MV-4-11 (cell line): Measurements from ENCODE around the gene USP9Y.
"Not testable (repeated sequence)": the region's sequence is repeated elsewhere in the genome, so short reads cannot be mapped to it uniquely, and the experiment has no call there.

Experiments
- DNase-seq: peaks from one replicate; lab custom pipeline; 2025; lab: John Stamatoyannopoulos, UW

Gene USP9Y, protein sequence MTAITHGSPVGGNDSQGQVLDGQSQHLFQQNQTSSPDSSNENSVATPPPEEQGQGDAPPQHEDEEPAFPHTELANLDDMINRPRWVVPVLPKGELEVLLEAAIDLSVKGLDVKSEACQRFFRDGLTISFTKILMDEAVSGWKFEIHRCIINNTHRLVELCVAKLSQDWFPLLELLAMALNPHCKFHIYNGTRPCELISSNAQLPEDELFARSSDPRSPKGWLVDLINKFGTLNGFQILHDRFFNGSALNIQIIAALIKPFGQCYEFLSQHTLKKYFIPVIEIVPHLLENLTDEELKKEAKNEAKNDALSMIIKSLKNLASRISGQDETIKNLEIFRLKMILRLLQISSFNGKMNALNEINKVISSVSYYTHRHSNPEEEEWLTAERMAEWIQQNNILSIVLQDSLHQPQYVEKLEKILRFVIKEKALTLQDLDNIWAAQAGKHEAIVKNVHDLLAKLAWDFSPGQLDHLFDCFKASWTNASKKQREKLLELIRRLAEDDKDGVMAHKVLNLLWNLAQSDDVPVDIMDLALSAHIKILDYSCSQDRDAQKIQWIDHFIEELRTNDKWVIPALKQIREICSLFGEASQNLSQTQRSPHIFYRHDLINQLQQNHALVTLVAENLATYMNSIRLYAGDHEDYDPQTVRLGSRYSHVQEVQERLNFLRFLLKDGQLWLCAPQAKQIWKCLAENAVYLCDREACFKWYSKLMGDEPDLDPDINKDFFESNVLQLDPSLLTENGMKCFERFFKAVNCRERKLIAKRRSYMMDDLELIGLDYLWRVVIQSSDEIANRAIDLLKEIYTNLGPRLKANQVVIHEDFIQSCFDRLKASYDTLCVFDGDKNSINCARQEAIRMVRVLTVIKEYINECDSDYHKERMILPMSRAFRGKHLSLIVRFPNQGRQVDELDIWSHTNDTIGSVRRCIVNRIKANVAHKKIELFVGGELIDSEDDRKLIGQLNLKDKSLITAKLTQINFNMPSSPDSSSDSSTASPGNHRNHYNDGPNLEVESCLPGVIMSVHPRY (N-terminal part only)

GRCh38 chrY:12701181-12701695, at the start of gene USP9Y:
Gene USP9Y (plus strand): TSS chrY:12701231. CDS start chrY:12709448, 8,217 bp downstream.
- no peak for DNase-seq

- no peak for DNase-seq
Measured at GRCh38 chrY:12651621-12652036, 49.4 kb upstream of the USP9Y start.

GRCh38 chrY:12661745-12662681, 39.0 kb upstream of the USP9Y start:
- no peak for DNase-seq

DNA sequence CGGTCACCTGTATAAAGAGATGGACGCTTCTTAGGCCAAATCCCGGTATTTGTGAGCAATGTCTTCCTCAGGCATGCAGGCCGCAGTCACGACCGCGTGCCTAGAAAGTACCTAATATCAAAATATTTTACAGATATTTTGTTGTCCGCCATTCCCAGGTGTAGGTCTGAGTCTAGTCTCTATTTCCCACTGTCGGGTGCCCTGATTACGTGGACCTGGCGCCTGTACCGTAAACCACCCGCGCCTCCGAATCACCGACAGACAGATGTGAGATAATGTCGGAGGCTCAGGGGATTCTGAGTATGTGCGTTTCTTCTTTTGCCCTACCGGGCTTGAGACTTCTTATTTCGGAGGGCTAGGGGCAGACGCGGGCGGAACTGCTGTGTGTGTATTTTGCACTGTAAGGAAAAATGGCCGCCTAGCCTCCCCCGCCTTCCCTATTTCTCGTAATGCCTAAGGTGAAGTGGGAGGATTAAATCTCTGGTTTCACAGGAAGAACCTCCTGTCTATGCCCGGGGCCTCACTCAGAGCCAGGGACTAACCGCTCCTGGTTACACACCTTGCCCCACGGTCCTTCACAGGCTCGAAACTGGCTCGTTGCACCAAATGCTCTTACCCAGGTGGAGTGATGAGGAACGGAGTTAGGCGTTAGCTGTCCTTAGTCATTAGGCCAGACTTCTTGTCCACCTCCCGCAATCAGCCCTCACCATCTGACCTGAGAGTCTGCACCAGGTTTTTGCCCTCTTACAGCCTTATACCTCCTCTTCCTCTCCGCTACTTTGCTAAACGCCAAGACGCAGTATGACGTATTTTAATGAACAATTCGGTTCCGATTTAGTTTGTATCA, 38.1 kb upstream of the USP9Y start:
- no peak for DNase-seq

DNA sequence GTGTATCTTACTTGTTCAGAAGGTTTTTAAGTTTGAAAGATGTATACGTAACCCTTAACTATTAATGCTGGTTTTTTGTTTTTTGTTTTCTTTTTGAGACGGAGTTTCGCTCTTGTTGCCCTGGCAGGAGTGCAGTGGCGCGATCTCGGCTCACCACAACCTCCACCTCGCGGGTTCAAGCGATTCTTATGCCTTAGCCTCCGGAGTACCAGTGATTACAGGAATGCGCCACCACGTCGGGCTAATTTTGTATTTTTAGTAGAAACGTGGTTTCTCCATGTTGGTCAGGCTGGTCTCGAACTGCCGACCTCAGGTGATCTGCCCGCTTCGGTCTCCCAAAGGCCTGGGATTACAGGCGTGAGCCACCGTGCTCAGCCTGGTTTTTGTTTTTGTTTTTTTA, 37.2 kb upstream of the USP9Y start:
- DNase-seq = not testable (repeated sequence)

- no peak for DNase-seq
Measured at GRCh38 chrY:12678111-12678510, 22.9 kb upstream of the USP9Y start.

DNA sequence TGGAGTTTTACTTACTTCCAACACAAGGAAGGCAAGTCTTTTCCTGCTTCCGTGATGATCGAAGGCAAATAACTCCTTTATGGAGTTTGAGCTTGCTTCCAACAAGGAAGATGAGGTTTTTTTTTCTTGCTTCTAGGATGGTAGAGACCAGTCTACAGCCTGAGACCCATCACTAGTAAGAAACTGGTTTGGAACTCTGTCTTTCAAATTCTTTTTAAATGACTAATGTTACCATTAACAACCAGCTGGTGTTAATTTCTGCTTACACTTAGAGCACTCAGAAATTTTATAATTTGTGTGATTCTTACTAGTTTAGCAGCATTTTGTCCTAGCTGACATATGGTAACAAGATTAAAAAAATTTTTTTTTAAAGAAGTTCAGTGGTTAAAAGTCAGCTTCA, 19.5 kb upstream of the USP9Y start:
- DNase-seq = no peak

- no peak for DNase-seq
Measured at GRCh38 chrY:12688337-12688736, 12.7 kb upstream of the USP9Y start.

DNA sequence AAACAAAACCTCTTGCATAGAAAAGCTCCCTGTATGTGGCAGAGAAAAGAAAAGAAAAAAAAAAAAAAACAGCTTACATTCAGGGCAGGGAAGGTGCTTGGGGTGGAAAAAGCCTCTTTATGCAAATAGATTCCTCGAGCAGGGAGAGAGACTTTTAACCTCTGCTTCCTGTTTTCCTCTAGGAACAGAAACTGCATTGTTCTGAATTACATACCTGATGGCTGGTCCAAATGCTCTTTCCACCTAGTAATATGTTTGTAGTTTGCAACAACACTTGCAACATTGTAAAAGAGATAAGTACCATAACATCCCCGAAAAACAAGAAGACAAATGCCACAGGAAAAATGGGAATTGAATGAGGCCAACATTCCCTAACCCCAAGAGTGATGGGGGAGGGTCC, 944 bp upstream of the USP9Y start:
- no peak for DNase-seq

GRCh38 chrY:12702174-12702573, 1.1 kb downstream of the USP9Y start:
- no peak for DNase-seq

DNA sequence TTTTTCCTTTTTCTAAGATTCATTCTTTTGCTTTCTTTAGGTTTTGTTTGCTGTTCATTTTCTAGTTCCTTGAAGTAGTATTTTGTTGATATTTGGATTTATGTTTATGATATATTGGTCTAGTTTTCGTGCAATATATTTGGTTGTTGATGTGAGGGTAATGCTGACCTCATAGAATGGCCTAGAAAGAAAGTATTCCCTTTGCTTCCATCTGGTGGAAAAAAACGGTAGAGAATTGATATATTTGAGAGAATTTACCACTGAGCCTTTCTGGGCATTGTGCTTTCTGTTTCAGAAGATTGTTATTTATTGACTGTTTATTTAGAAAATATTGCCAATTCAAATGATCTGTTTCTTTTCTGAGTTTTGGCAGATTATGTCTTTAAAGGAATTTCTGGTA, 9.4 kb downstream of the USP9Y start:
- DNase-seq = no peak

DNA sequence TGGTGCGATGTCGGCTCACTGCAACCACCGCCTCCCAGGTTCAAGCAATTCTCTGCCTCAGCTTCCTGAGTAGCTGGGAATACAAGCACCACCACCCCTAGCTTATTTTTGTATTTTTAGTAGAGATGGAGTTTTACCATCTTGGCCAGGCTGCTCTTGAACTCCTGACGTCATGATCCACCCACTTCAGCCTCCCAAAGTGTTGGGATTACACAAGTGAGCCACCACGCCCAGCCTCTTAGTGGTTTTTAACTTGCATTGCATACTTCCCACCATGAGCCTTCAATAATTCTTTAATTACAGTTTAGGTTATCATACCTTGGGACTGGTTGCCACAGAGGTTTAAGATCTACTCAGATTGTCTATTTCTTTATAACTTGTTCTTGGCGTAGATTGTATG, 14.3 kb downstream of the USP9Y start:
- no peak for DNase-seq

DNA sequence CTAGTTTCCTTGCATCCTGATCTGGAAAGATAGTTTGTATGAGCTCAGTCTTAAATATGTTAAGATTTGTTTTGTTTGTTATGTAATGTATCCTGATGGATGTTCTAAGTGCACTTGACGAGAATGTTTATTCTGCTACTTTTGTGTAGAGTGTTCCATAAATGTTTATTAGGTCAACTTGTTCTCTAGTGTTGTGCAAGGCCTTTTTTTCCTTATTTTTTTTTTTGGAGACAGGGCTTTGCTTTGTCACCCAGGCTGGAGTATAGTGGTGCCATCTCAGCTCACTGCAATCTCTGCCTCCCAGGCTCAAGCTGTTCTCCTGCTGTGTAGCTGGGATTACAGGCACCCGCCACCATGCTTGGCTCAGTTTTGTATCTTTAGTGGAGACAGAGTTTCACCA, 28.7 kb downstream of the USP9Y start:
- DNase-seq = no peak

GRCh38 chrY:12733625-12734024, 32.6 kb downstream of the USP9Y start:
- DNase-seq = no peak

GRCh38 chrY:12734051-12734450, 33.0 kb downstream of the USP9Y start:
- DNase-seq = no peak

DNA sequence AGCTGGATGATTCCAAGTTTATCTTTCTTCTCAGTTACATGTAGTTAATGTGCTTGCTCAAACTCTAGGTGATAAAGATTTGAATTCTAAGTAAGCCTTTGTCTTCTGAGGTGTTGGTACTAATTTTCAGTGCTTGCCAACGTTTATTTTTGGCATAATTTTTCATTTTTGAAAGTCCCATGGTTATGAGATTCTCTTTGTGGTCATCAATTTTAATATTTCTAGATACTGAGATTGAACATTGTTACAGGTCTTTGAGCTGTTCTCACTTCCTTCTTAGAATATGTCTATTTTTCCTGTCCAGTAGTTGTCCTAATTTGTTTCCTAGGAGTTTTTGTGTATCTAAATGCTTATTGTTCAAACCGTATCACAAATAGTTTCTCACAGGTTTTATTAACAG, 40.4 kb downstream of the USP9Y start:
- DNase-seq = no peak

- DNase-seq = peak; percentile 56
Measured at GRCh38 chrY:12742725-12743124, 41.7 kb downstream of the USP9Y start.

DNA sequence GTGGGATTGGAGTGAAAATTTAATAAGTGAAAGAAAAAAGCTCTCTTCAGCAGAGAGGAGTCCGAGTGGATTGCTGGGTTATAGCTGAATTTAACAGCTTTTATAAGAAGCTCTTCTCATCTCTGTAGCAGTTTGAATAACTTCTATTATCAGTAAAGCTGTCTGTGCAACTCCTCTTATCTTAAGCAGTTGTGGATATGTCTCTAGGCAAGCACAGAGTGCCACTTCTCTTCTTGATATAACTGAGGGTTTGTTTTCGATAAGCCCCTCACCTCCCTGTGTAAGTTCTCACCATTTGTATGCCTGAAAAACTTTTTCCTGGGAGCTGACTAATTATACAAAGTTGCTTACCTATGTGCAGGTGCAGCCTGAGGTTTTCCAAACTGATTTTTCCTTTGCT, 43.1 kb downstream of the USP9Y start:
- no peak for DNase-seq

DNA sequence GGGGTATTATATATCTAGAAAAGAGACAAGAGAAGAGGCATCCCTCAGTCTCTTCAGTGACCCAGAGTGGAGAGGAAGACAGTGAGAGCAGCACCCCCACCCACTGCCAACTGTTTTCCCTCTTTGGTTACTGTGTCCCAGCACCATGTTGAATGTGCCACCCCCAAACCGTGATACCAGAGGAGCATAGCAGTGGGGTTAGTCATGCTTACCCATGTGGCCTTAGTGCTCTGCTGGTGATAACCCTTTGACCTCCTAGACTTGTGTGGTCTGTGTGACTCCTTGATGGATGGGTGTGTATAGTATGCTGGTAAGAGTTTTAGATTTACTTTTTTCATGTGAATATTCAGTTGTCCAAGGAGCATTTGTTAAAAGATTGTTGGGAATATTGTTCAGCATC, 48.3 kb downstream of the USP9Y start:
- no peak for DNase-seq

DNA sequence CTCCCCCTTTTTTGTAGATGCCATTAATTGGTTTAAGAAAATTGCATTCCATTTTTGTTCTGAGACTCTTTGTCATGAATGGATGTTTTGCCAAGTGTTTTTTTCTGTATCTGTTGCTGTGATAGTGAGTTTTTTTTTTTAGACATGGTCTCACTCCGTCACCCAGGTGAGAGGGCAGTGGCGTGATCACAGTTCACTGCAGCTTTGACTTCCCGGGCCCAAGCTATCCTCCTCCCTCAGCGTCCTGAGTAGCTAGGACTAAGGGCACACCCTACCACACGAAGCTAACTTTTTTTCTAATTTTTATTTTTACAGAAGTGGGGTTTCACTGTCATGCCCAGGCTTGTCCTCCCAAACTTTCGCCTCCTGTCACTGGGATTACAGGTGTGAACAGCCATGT, 51.8 kb downstream of the USP9Y start:
- DNase-seq = no peak

GRCh38 chrY:12756021-12756420, 55.0 kb downstream of the USP9Y start:
- DNase-seq = no peak
